Measurements from ENCODE around the gene CHRNG.

- TF ChIP-seq CTCF (IDR thresholded peaks at IDR 0.05; ENCODE audit: insufficient read depth, low read depth, low read length) (no peak), EZH2 (IDR thresholded peaks at IDR 0.05; ENCODE audit: insufficient read depth, low read length) (no peak)
Measured at GRCh38 chr2:232551250-232551638, 11.8 kb downstream of the CHRNG start.
